ENCODE data around the gene PCDH9. TPM values are rescaled to one million over a fixed set of nuclear protein-coding genes. Genes with fewer than 3 reads are reported as not detected.

The PCDH9 gene
- total RNA-seq, 1 experiment from 2014 or later = 7.7 TPM

DNA sequence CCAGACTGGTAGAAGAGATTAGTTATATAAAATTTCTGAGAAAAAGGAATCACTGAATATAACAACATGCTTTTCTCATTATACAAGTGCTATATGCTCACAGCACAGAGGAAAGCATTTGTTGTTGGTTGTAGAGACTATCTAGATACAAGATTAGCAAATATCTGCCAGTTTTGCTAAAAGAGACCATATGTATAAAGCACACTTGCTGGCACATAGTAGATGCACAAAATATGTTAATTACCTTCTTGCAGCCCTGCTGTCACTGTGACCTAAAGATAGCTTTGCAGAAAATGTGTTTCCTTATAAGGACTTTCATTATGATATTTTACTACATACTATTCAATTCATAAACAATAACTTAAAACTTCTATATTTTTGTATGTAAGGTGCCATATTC lies 755.1 kb downstream of the PCDH9 start:
- DNase-seq (ENCODE audit: low spot score) = no peak

DNA sequence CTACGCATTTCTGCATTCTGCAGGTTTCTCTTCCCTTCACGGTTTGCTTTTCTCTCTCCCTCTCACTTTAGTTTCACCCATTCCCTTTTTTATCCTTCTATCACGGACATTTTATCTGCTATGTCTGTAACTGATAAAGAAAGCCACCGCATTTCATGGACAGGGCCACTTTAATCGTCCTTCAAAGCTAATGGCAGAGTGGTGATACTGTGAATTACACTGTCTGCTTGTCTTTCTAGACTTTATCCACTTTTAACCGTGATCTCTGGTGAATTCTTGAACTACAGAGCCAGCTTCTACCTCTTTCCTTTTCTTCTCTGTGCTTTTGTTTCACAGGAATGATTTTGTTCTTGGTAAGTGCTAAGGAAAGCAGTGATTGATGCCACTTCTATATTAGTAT lies 760.4 kb downstream of the PCDH9 start:
- DNase-seq (ENCODE audit: low spot score) = no peak

DNA sequence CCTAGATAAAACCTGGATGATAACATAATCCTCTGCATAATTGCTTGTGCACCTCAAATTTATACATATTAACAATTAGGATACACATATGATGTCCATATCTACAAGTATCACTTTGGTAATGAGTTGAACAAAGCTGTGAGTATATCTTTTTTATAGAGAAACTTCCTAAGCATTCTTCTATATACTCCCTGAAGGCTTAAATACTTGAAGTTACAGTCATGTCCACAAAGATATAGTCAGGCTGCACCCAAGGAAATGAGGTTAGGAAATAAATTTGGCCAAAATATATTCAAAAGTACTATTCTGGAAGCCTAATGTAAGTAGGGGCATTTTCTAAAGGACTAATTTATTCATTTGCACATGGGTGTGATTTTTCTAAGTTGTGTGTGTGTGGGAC lies 761.5 kb downstream of the PCDH9 start:
- DNase-seq (ENCODE audit: low spot score) = no peak

DNA sequence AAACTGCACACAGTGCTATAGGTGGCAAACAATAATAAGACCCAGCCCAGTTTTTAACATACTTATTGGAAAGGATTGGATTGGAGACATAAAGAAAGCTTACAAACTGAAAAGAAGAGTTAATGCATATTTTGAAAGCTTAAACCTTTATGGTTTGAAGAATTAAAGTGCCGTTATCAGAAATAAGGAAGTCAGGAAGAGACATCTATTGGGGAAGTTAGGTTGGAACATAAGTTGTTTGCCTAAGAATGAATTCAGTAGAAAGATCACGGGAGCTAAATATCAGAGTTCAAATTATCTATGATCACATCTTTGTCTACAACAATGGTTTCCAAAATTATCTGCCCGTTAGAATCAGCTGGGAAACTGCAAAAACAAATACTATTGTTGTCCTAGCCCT lies 767.9 kb downstream of the PCDH9 start:
- no peak for DNase-seq (ENCODE audit: low spot score)

DNA sequence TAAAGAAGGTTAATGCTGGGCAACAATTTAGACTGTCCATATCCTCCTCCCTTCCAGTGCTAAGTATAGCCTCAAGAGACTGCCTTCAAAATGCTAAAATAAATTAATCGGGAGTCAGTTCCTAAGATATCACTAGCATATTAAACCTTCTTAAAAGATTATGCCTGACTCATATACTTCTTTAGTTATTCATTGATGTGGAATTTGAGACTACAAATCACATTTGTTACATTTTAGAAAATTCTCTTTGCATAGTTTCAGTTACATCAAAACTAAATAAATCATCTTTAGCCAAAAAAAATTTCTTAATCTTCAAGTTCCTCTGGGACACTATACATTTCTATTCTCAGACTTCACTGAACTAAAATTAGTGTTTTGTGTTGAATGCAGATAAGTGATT lies 769.1 kb downstream of the PCDH9 start:
- DNase-seq (ENCODE audit: low spot score) = no peak

DNA sequence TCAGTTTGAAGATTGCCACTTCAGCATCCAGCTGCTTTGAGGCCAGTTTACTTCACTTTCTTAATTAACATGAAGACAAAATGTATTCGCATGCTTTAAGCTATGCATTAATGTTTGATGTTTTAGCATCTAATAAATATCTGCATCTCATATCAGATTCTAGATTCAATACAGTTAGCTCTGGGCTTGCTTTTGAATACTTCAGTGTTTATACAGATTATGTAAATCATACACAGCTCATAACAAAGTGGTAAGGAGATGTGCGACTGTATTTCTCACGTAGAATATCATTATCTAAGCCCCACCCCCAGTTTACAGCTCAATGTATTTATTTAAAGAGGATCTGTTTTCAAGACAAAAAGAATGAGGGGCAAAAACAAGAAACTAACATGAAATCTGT lies 770.5 kb downstream of the PCDH9 start:
- DNase-seq (ENCODE audit: low spot score) = no peak

- no peak for DNase-seq (ENCODE audit: low spot score)
Measured at GRCh38 chr13:66459143-66459542, 771.0 kb downstream of the PCDH9 start.

DNA sequence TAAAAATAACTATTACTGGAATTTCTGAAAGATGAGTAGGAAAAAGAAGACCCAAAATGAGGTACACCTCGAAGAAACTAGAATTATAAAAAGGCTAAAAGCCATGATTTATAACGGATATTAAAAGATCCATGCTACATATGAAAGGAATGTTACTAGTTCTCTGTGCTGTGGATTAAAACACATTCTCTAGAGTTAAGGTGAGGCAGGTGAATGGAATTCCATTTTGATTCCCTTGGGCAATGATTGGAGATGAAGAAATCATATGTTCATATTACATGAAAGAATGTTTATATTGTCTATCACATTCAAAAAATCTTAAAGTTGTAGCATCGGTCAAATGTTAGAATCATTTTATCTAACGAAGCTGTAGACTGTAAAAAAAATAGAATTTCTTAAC lies 783.7 kb downstream of the PCDH9 start:
- DNase-seq (ENCODE audit: low spot score) = no peak

DNA sequence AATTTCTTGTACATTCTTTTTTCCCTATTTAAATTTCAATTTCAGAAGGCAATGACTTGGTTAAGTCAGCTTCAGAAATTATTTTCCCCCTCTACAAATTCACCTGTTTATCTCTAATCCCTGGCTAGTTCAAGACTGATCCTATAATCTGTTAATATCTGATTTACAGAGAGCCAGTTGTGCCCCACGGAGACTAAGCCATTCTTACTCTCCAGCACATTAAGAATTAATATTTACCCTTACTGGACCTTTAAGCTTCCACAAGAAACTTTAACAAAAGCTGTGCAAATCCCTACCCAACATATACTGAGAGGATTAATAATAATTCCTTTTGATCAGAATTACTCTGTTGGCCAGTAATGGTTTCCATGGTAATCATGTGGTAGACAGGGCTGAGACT lies 786.2 kb downstream of the PCDH9 start:
- no peak for DNase-seq (ENCODE audit: low spot score)

DNA sequence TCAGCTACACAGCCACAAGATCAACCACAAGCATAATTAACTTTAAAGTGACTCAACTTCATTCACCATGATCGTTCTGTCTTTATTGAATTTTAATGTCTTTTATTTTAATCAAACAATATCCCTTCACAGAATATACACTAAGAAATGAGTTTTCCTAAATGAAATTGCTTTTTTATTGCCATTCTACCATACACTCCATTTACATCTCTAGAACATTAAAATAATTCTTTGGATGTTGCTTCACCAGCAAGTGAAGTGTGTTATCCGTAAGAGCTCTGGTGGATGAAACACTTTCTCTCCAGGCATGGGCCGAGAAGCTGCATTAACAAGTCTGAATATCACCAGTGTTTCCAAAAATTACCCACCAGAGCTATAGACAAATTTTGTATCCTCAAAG lies 789.2 kb downstream of the PCDH9 start:
- DNase-seq (ENCODE audit: low spot score) = no peak

DNA sequence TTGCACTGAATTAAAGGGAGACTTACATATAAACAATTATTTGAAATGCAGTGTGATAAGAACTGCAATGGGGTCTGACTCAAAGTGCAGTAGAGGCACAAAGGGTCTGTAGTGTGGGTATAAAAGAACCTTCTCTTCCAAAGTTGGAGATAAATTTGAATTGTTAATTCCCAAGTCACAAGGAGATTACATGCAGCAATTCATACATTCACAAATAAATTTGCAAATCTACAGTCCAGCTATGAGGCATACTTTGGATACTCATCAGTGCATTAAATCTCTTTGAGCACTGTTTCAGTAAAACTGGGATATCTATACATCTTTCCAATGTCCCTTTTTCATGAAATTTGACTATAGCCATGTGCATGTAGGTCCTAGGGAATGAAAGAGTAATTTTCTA lies 799.4 kb downstream of the PCDH9 start:
- DNase-seq (ENCODE audit: low spot score) = no peak

GRCh38 chr13:66430269-66430668 lies 799.9 kb downstream of the PCDH9 start:
- DNase-seq (ENCODE audit: low spot score) = no peak

GRCh38 chr13:66429156-66429555 lies 801.0 kb downstream of the PCDH9 start:
- DNase-seq (ENCODE audit: low spot score) = no peak

DNA sequence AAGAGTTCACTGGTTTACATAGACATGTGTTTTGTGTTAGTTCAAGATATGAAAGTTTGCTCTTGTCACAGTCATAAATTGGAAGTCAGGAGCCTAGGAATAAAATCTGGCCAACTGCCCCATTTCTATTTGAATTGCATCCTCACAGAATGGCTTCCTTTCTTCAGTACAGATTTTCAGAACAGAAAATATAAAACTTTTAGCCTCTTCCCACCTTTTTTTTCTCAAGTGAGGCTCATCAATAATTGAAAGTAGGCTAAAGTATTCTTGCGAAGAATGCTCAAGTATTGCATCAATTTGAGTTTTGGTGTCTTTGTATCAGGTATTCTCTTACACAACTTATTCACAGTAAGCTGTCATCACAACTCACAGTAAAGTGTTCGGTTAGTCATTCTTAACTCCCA lies 802.7 kb downstream of the PCDH9 start:
- DNase-seq (ENCODE audit: low spot score) = no peak

GRCh38 chr13:66425741-66426140 lies 804.4 kb downstream of the PCDH9 start:
- DNase-seq (ENCODE audit: low spot score) = no peak

- DNase-seq (ENCODE audit: low spot score) = no peak
Measured at GRCh38 chr13:66424422-66424821, 805.7 kb downstream of the PCDH9 start.

- no peak for DNase-seq (ENCODE audit: low spot score)
Measured at GRCh38 chr13:66415444-66415843, 814.7 kb downstream of the PCDH9 start.

GRCh38 chr13:66414066-66414800 lies 815.9 kb downstream of the PCDH9 start:
- peak; percentile 4 for DNase-seq (ENCODE audit: low spot score)

DNA sequence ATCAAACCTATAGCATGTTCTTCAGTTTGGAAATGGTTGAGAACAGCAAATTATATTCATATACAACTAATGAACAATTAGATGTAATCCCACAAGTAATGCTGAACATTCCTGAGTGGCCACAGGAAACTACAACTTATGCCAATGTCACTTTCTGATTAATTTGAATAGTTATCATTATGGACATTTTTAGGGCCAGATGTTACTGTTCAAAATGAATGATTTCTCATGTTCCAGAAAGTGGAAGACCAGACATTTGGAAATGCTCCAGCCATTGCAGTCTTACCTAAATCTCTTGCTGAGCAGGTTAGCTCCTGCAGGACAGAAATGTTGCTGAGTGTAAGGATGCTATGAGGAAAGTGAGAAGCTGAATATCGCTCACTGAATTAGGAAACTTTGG lies 819.8 kb downstream of the PCDH9 start:
- DNase-seq (ENCODE audit: low spot score) = no peak

GRCh38 chr13:66409542-66409941 lies 820.6 kb downstream of the PCDH9 start:
- no peak for DNase-seq (ENCODE audit: low spot score)

- DNase-seq (ENCODE audit: low spot score) = no peak
Measured at GRCh38 chr13:66407128-66407527, 823.0 kb downstream of the PCDH9 start.

DNA sequence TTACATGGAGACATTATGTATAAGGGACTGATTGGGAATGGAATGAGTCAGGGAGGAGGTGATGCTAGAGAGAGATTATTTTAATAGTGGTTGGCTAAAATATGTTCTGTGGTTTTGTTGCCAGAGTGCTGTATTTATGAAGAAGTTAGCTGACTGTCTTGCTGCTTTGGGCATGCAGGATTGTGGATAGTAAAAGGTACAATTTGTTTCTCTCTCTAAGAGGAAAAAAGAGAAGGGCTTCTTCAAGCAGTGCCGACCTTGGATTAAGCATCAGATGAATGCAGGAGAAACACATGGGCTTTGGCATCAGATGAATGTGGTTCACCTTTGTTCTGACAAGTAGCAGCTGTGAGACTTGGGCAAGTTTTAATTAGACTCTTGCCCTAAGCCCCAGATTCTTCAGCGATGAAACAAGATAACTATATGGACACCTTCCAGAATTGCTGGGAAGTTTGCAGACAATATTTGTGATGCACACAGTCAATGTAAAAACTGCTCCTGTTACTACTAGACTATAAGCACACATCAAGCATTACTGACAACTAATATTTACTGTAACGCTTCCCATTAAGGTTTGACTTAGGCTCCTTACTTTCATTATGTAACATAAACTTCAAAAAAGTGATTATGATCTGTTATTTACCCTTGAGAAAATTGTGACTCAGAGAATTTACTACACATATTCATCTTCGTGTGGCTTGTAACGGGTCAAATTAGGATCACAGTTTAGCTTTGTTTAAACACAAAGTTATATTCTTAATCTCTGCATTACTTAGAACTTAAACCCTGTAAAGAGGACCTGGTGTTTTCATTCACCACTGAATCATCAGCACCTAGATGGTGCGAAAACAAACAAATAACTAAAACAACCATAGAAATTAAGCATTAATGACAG lies 824.0 kb downstream of the PCDH9 start:
- DNase-seq (ENCODE audit: low spot score) = peak; percentile 63

- DNase-seq (ENCODE audit: low spot score) = no peak
Measured at GRCh38 chr13:66402546-66402945, 827.6 kb downstream of the PCDH9 start.
